GM12878 (cell line): Measurements from ENCODE around the gene PITPNB. TPM values are rescaled to one million over a fixed set of nuclear protein-coding genes. Genes with fewer than 3 reads are reported as not detected.

Experiments used
- BMI1 ChIP-seq: fragments of 450-650 bp; IDR thresholded peaks from 2 replicates; pipeline ENCODE4 v1.6.1; 2016; ENCODE audit warnings: mild to moderate bottlenecking, moderate library complexity, borderline replicate concordance
- MEF2A ChIP-seq: IDR thresholded peaks from 2 replicates; pipeline ENCODE4 v1.6.1; 2011; ENCODE audit warnings: low read depth, mild to moderate bottlenecking, low read length, moderate library complexity; ENCODE audit not compliant: insufficient read depth
- MXI1 ChIP-seq: fragments of 150-350 bp; IDR thresholded peaks from 2 replicates; pipeline ENCODE4 v1.6.1; 2011; ENCODE audit warnings: low read depth, mild to moderate bottlenecking, inconsistent platforms, low read length, improper control_type of control experiment
- POLR2AphosphoS5 ChIP-seq: IDR thresholded peaks from 2 replicates; pipeline ENCODE4 v1.6.1; 2011; ENCODE audit warnings: mild to moderate bottlenecking, low read length, inconsistent platforms
- RFX5 ChIP-seq: IDR thresholded peaks from 2 replicates; pipeline ENCODE4 v1.6.1; 2011; ENCODE audit warnings: low read depth, low read length, improper control_type of control experiment
- SIX5 ChIP-seq: IDR thresholded peaks from 2 replicates; pipeline ENCODE4 v1.6.1; 2011; ENCODE audit warnings: mild to moderate bottlenecking, low read depth, low read length, moderate library complexity; ENCODE audit not compliant: severe bottlenecking
- SMAD1 ChIP-seq: fragments of 450-650 bp; IDR thresholded peaks from 2 replicates; pipeline ENCODE4 v1.6.1; 2018; ENCODE audit warnings: mild to moderate bottlenecking, low read depth; ENCODE audit not compliant: partially characterized antibody
- SMAD5 ChIP-seq: IDR thresholded peaks from 2 replicates; pipeline ENCODE4 v1.6.1; 2016; ENCODE audit warnings: antibody characterized with exemption, low read depth
- SP1 ChIP-seq: IDR thresholded peaks from one replicate; pipeline ENCODE4 v1.6.1; 2011; ENCODE audit warnings: low read depth, low read length
- TCF12 ChIP-seq: IDR thresholded peaks from 2 replicates; pipeline ENCODE4 v1.6.1; 2011; ENCODE audit warnings: low read depth, mild to moderate bottlenecking, low read length
- ZNF24 ChIP-seq: fragments of 450-650 bp; IDR thresholded peaks from 2 replicates; pipeline ENCODE4 v1.6.1; 2017; ENCODE audit warnings: antibody characterized with exemption, mild to moderate bottlenecking
- polyA plus RNA-seq, 11 experiments: library from polyadenylated mRNA; depleted of rRNA in 4 of 11; unstranded in 6 of 11; stranded (reverse) in 5 of 11; fragments of >200 nt; fragmentation: Nextera tagmentation in 4 of 11; fragmentation: Illumina TruSeq in 1 of 11; extraction: Ambion mirVana in 4 of 11; extraction: Trizol in 1 of 11; gene quantifications; 1 replicate in 1 of 11; 2 replicates in 10 of 11; pipeline versions ENCODE4 v1.2.1 to v1.2.3, GENCODE V29; 2011 to 2016; ENCODE audit warnings: inconsistent platforms in 2 of 11, missing spikeins in 2 of 11, low read depth in 1 of 11
- total RNA-seq, 4 experiments: library from RNA; depleted of rRNA in 3 of 4; stranded (reverse); fragments of >200 nt in 3 of 4; fragmentation: Illumina TruSeq in 1 of 4; extraction: Trizol in 1 of 4; gene quantifications; 2 replicates each; pipeline versions ENCODE4 v1.2.1 to v1.2.3, GENCODE V29; 2013 to 2021
- TF ChIP-seq, protein P1 (sequence below): fragments of 450-650 bp; IDR thresholded peaks from 2 replicates; pipeline ENCODE4 v1.6.1; 2016; ENCODE audit warnings: mild to moderate bottlenecking, moderate library complexity, borderline replicate concordance
- TF ChIP-seq, protein P2 (sequence below): fragments of 450-650 bp; IDR thresholded peaks from 2 replicates; pipeline ENCODE4 v1.6.1; 2017; ENCODE audit warnings: borderline replicate concordance
- TF ChIP-seq, protein P3 (sequence below): IDR thresholded peaks from 2 replicates; pipeline ENCODE4 v1.6.1; 2012; ENCODE audit warnings: low read depth, low read length, improper control_type of control experiment
- TF ChIP-seq, protein P4 (sequence below): fragments of 150-350 bp; IDR thresholded peaks from 2 replicates; pipeline ENCODE4 v1.6.1; 2016; ENCODE audit warnings: low read depth, low read length
- TF ChIP-seq, protein P5 (sequence below): fragments of 450-650 bp; IDR thresholded peaks from 2 replicates; pipeline ENCODE4 v1.6.1; 2014; ENCODE audit warnings: mild to moderate bottlenecking
- TF ChIP-seq, protein P6 (sequence below): fragments of 450-650 bp; IDR thresholded peaks from 2 replicates; pipeline ENCODE4 v1.6.1; 2017; ENCODE audit warnings: mild to moderate bottlenecking, low read depth, inconsistent platforms; ENCODE audit not compliant: poor library complexity, severe bottlenecking

The PITPNB gene
- total and polyA plus RNA-seq, 10 of the 15 experiments (the other 5 are each of a cell fraction or from before 2014, with no cell fraction given) = 19.7 to 116 (median 64.9) TPM

DNA sequence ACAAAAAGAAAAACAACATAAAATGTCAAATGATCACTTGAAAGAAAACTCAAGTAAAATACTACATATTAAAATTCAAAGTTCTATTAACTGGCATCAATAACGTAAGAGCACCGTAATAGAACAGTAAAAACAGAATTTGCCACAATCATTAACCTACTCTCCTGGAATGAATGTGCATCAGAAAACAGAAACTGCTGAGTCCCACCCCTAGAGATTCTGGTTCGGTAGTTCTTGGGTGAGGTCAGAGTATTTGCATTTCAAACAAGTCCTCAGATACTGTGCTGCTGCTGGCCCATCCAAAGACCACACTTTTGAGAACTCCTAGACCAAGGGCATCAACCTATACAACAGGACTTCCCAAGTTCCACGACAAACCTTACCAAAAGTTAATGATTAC is 23.5 kb downstream of the PITPNB start (continued):
- TF ChIP-seq, protein P1, sequence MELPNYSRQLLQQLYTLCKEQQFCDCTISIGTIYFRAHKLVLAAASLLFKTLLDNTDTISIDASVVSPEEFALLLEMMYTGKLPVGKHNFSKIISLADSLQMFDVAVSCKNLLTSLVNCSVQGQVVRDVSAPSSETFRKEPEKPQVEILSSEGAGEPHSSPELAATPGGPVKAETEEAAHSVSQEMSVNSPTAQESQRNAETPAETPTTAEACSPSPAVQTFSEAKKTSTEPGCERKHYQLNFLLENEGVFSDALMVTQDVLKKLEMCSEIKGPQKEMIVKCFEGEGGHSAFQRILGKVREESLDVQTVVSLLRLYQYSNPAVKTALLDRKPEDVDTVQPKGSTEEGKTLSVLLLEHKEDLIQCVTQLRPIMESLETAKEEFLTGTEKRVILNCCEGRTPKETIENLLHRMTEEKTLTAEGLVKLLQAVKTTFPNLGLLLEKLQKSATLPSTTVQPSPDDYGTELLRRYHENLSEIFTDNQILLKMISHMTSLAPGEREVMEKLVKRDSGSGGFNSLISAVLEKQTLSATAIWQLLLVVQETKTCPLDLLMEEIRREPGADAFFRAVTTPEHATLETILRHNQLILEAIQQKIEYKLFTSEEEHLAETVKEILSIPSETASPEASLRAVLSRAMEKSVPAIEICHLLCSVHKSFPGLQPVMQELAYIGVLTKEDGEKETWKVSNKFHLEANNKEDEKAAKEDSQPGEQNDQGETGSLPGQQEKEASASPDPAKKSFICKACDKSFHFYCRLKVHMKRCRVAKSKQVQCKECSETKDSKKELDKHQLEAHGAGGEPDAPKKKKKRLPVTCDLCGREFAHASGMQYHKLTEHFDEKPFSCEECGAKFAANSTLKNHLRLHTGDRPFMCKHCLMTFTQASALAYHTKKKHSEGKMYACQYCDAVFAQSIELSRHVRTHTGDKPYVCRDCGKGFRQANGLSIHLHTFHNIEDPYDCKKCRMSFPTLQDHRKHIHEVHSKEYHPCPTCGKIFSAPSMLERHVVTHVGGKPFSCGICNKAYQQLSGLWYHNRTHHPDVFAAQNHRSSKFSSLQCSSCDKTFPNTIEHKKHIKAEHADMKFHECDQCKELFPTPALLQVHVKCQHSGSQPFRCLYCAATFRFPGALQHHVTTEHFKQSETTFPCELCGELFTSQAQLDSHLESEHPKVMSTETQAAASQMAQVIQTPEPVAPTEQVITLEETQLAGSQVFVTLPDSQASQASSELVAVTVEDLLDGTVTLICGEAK = no peak
- TF ChIP-seq ZNF24 = no peak
- TF ChIP-seq BMI1 = no peak
- no peak for TF ChIP-seq TCF12
- TF ChIP-seq MEF2A = peak; percentile 84
- TF ChIP-seq, protein P2, sequence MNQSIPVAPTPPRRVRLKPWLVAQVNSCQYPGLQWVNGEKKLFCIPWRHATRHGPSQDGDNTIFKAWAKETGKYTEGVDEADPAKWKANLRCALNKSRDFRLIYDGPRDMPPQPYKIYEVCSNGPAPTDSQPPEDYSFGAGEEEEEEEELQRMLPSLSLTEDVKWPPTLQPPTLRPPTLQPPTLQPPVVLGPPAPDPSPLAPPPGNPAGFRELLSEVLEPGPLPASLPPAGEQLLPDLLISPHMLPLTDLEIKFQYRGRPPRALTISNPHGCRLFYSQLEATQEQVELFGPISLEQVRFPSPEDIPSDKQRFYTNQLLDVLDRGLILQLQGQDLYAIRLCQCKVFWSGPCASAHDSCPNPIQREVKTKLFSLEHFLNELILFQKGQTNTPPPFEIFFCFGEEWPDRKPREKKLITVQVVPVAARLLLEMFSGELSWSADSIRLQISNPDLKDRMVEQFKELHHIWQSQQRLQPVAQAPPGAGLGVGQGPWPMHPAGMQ = no peak
- TF ChIP-seq, protein P3, sequence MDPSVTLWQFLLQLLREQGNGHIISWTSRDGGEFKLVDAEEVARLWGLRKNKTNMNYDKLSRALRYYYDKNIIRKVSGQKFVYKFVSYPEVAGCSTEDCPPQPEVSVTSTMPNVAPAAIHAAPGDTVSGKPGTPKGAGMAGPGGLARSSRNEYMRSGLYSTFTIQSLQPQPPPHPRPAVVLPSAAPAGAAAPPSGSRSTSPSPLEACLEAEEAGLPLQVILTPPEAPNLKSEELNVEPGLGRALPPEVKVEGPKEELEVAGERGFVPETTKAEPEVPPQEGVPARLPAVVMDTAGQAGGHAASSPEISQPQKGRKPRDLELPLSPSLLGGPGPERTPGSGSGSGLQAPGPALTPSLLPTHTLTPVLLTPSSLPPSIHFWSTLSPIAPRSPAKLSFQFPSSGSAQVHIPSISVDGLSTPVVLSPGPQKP = no peak
- TF ChIP-seq, protein P4, sequence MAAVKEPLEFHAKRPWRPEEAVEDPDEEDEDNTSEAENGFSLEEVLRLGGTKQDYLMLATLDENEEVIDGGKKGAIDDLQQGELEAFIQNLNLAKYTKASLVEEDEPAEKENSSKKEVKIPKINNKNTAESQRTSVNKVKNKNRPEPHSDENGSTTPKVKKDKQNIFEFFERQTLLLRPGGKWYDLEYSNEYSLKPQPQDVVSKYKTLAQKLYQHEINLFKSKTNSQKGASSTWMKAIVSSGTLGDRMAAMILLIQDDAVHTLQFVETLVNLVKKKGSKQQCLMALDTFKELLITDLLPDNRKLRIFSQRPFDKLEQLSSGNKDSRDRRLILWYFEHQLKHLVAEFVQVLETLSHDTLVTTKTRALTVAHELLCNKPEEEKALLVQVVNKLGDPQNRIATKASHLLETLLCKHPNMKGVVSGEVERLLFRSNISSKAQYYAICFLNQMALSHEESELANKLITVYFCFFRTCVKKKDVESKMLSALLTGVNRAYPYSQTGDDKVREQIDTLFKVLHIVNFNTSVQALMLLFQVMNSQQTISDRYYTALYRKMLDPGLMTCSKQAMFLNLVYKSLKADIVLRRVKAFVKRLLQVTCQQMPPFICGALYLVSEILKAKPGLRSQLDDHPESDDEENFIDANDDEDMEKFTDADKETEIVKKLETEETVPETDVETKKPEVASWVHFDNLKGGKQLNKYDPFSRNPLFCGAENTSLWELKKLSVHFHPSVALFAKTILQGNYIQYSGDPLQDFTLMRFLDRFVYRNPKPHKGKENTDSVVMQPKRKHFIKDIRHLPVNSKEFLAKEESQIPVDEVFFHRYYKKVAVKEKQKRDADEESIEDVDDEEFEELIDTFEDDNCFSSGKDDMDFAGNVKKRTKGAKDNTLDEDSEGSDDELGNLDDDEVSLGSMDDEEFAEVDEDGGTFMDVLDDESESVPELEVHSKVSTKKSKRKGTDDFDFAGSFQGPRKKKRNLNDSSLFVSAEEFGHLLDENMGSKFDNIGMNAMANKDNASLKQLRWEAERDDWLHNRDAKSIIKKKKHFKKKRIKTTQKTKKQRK = no peak
- no peak for TF ChIP-seq MXI1
- peak; percentile 63; the same call in 1 of the 2 replicates for TF ChIP-seq POLR2AphosphoS5
- no peak for TF ChIP-seq SIX5
- no peak for TF ChIP-seq SMAD1
- TF ChIP-seq SP1 = no peak
- TF ChIP-seq SMAD5 = no peak
- TF ChIP-seq, protein P5, sequence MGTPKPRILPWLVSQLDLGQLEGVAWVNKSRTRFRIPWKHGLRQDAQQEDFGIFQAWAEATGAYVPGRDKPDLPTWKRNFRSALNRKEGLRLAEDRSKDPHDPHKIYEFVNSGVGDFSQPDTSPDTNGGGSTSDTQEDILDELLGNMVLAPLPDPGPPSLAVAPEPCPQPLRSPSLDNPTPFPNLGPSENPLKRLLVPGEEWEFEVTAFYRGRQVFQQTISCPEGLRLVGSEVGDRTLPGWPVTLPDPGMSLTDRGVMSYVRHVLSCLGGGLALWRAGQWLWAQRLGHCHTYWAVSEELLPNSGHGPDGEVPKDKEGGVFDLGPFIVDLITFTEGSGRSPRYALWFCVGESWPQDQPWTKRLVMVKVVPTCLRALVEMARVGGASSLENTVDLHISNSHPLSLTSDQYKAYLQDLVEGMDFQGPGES = no peak
- TF ChIP-seq, protein P6, sequence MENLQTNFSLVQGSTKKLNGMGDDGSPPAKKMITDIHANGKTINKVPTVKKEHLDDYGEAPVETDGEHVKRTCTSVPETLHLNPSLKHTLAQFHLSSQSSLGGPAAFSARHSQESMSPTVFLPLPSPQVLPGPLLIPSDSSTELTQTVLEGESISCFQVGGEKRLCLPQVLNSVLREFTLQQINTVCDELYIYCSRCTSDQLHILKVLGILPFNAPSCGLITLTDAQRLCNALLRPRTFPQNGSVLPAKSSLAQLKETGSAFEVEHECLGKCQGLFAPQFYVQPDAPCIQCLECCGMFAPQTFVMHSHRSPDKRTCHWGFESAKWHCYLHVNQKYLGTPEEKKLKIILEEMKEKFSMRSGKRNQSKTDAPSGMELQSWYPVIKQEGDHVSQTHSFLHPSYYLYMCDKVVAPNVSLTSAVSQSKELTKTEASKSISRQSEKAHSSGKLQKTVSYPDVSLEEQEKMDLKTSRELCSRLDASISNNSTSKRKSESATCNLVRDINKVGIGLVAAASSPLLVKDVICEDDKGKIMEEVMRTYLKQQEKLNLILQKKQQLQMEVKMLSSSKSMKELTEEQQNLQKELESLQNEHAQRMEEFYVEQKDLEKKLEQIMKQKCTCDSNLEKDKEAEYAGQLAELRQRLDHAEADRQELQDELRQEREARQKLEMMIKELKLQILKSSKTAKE = peak; percentile 25
- TF ChIP-seq RFX5 = no peak
